ENCODE results near the gene CPEB3.

DNA sequence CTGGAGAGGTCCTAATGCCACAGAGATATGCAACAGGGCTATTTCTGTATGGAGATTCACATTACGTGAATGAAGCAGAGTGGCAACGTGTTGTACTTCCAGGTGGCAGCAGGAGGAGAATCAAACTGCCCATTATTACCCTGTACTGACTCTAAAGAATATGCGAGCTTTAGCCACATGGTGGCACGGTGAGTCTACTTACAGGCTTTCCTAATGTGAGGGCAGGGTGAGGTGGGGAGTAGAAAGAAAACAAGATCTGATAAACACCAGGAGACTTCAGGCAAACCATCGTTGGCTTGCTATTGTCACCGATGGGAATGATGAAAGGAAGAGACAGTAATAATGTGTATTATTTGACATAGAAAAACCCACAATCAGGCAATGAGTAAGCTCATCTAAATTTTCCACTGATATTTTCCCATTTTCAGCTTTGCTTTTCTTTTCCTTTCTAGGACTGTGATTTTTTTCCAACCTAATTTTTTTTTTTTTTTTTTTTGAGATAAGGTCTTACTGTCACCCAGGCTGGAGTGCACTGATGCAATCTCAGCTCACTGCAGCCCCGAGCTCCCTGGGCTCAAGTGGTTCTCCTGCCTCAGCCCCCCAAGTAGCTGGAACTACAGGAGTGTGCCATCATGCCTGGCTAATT lies 203.0 kb downstream of the CPEB3 start:
- TF ChIP-seq CTCF (IDR thresholded peaks at IDR 0.05; ENCODE audit: insufficient read depth, low read length): peak; percentile 57
- no peak for TF ChIP-seq POLR2AphosphoS5 (IDR thresholded peaks at IDR 0.05; ENCODE audit: low read depth)
- TF ChIP-seq, protein P1, sequence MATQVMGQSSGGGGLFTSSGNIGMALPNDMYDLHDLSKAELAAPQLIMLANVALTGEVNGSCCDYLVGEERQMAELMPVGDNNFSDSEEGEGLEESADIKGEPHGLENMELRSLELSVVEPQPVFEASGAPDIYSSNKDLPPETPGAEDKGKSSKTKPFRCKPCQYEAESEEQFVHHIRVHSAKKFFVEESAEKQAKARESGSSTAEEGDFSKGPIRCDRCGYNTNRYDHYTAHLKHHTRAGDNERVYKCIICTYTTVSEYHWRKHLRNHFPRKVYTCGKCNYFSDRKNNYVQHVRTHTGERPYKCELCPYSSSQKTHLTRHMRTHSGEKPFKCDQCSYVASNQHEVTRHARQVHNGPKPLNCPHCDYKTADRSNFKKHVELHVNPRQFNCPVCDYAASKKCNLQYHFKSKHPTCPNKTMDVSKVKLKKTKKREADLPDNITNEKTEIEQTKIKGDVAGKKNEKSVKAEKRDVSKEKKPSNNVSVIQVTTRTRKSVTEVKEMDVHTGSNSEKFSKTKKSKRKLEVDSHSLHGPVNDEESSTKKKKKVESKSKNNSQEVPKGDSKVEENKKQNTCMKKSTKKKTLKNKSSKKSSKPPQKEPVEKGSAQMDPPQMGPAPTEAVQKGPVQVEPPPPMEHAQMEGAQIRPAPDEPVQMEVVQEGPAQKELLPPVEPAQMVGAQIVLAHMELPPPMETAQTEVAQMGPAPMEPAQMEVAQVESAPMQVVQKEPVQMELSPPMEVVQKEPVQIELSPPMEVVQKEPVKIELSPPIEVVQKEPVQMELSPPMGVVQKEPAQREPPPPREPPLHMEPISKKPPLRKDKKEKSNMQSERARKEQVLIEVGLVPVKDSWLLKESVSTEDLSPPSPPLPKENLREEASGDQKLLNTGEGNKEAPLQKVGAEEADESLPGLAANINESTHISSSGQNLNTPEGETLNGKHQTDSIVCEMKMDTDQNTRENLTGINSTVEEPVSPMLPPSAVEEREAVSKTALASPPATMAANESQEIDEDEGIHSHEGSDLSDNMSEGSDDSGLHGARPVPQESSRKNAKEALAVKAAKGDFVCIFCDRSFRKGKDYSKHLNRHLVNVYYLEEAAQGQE (IDR thresholded peaks at IDR 0.05; ENCODE audit: insufficient replicate concordance, low read depth): no peak
- TF ChIP-seq GABPA (IDR thresholded peaks at IDR 0.05; ENCODE audit: low read depth): no peak
